HepG2 (cell line): Measurements from ENCODE around the gene COL25A1. TPM values are rescaled to one million over a fixed set of nuclear protein-coding genes. Genes with fewer than 3 reads are reported as not detected.

ENCODE experiments used
- ATAC-seq: fragments of 200-7000 bp; cut with Tn5 transposase; 3 replicates; pipeline ENCODE4 v1.9.1; 2020; ENCODE audit warnings: mild to moderate bottlenecking, moderate library complexity
- BruUV-seq: library from RNA; stranded (reverse); fragments of 400-500 nt; replicated peaks from 2 replicates; lab custom pipeline; 2021; lab: Mats Ljungman, UMichigan
- CTCF ChIA-PET: fragments of 300-600 bp; formaldehyde crosslinking; extraction: SDS; loops from one replicate; lab custom pipeline; 2021; ENCODE audit warnings: low total read pairs, inconsistent platforms, low intra/inter-chr PET ratio; lab: Yijun Ruan, JAX
- POLR2A ChIA-PET: fragments of 350-600 bp; sonication (Branson Sonifier 250); formaldehyde crosslinking; loops from one replicate; lab custom pipeline; 2020; ENCODE audit warnings: antibody characterized with exemption, inconsistent platforms; lab: Yijun Ruan, JAX
- DNase-seq: peaks from one replicate; pipeline ENCODE4 v3.0.0-alpha.2; 2015; ENCODE audit warnings: low spot score
- FAIRE-seq: peaks from 3 replicates; lab custom pipeline; 2011; peaks lifted over from hg19 to GRCh38; lab: Jason Lieb, UNC
- H2AFZ ChIP-seq: one replicate; pipeline ENCODE4 v1.6.1; 2011; ENCODE audit warnings: low read length, inconsistent platforms
- H3K27ac ChIP-seq: fragments of 300-600 bp; 3 replicates; pipeline ENCODE4 v1.8.0; 2011; ENCODE audit warnings: mixed run types, mild to moderate bottlenecking, mixed read lengths, low read length, inconsistent platforms; ENCODE audit not compliant: insufficient read depth; ENCODE audit errors: extremely low read length
- H3K27me3 ChIP-seq, 2 experiments: fragments of 200-600 bp in 1 of 2; 2 replicates in 1 of 2; 3 replicates in 1 of 2; pipeline versions ENCODE4 v1.6.0 to v1.8.0; 2011; ENCODE audit warnings: low read length in 2 of 2, mild to moderate bottlenecking in 2 of 2, moderate library complexity in 2 of 2, inconsistent platforms in 1 of 2; ENCODE audit not compliant: insufficient read depth in 2 of 2, control insufficient read depth in 1 of 2
- H3K36me3 ChIP-seq, 2 experiments: fragments of 200-600 bp in 1 of 2; replicated peaks in 1 of 2; 2 replicates in 1 of 2; 3 replicates in 1 of 2; pipeline versions ENCODE4 v1.5.1 to v1.8.0; 2011; ENCODE audit warnings: low read length in 2 of 2, inconsistent platforms in 1 of 2; ENCODE audit not compliant: insufficient read depth in 2 of 2, control insufficient read depth in 1 of 2
- H3K4me1 ChIP-seq: 2 replicates; pipeline ENCODE4 v1.5.1; 2012; ENCODE audit warnings: low read length, inconsistent platforms; ENCODE audit not compliant: insufficient read depth
- H3K4me2 ChIP-seq: 2 replicates; pipeline ENCODE4 v1.6.0; 2011; ENCODE audit warnings: low read depth, low read length, inconsistent platforms
- H3K4me3 ChIP-seq, 3 experiments: fragments of 200-600 bp in 1 of 3; sonication (generic), shearing (Covaris generic) in 1 of 3; replicated peaks in 1 of 3; 2 replicates each; pipeline ENCODE4 v1.5.1; 2011 to 2016; ENCODE audit warnings: low read length in 3 of 3, inconsistent platforms in 2 of 3, low read depth in 2 of 3, mild to moderate bottlenecking in 2 of 3, control low read depth in 1 of 3, mixed read lengths in 1 of 3; ENCODE audit not compliant: insufficient read depth in 1 of 3
- H3K79me2 ChIP-seq: one replicate; pipeline ENCODE4 v1.6.1; 2011; ENCODE audit warnings: low read length, inconsistent platforms; ENCODE audit not compliant: insufficient read depth
- H3K9ac ChIP-seq: 2 replicates; pipeline ENCODE4 v1.6.0; 2011; ENCODE audit warnings: mild to moderate bottlenecking, low read depth, low read length, inconsistent platforms; ENCODE audit not compliant: insufficient read depth
- H3K9me3 ChIP-seq: 2 replicates; pipeline ENCODE4 v1.5.1; 2012; ENCODE audit warnings: mild to moderate bottlenecking, low read length
- H4K20me1 ChIP-seq: 2 replicates; pipeline ENCODE4 v1.6.0; 2011; ENCODE audit warnings: inconsistent platforms, mild to moderate bottlenecking, low read length, moderate library complexity; ENCODE audit not compliant: insufficient read depth
- EEA1 ChIP-seq: sonication (generic); formaldehyde crosslinking; IDR thresholded peaks from 2 replicates; pipeline ENCODE4 v1.5.1; 2020; ENCODE audit warnings: mild to moderate bottlenecking, missing genetic modification reagents, borderline replicate concordance
- WGBS: methylation state at CpG from one replicate; pipeline ENCODE4 v1.1.6; 2017; ENCODE audit warnings: low lambda C conversion rate; 5-methylcytosine and 5-hydroxymethylcytosine counted together
- in situ Hi-C: cut with HindIII; loops from 2 replicates; pipeline ENCODE4 v1.10.0; 2017; ENCODE audit warnings: low pct_unique_long_range_greater_than_20kb; ENCODE audit not compliant: extremely low pct_ligation_motif_present
- intact Hi-C: fragments of 100-400 bp; cut with micrococcal nuclease; formaldehyde crosslinking; loops from one replicate; pipeline ENCODE4 v1.10.0; 2022; ENCODE audit not compliant: unreplicated experiment
- polyA plus RNA-seq, 8 experiments: library from polyadenylated mRNA; depleted of rRNA in 3 of 8; stranded (reverse) in 7 of 8; unstranded in 1 of 8; fragments of >200 nt; fragmentation: Illumina TruSeq in 4 of 8; extraction: Trizol in 4 of 8; gene quantifications; 2 replicates each; pipeline versions ENCODE4 v1.2.1 to v1.2.3, GENCODE V29; 2011 to 2016; ENCODE audit warnings: low read depth in 4 of 8, missing spikeins in 1 of 8, mixed read lengths in 1 of 8; ENCODE audit not compliant: insufficient read depth in 1 of 8
- total RNA-seq, 5 experiments: library from RNA; depleted of rRNA; stranded (reverse); fragments of >200 nt; fragmentation: Illumina TruSeq; extraction: Trizol; gene quantifications; 2 replicates each; pipeline ENCODE4 v1.2.3, GENCODE V29; 2016; ENCODE audit warnings: low read depth in 1 of 5
- TF ChIP-seq, protein P1 (sequence below): sonication (generic); formaldehyde crosslinking; conservative IDR thresholded peaks from 2 replicates; pipeline ENCODE4 v1.8.1; 2023; ENCODE audit warnings: missing genetic modification reagents
- TF ChIP-seq, protein P2 (sequence below): sonication (generic); formaldehyde crosslinking; IDR thresholded peaks from 2 replicates; pipeline ENCODE4 v1.4.0; 2020; ENCODE audit warnings: missing genetic modification reagents
- TF ChIP-seq, protein P3 (sequence below): sonication (generic); formaldehyde crosslinking; IDR thresholded peaks from 2 replicates; pipeline ENCODE4 v1.5.1; 2020; ENCODE audit warnings: mild to moderate bottlenecking, missing genetic modification reagents, borderline replicate concordance

COL25A1 gene
- total and polyA plus RNA-seq, 2 of the 13 experiments (the other 11 are each of a cell fraction or from before 2014, with no cell fraction given): not detected

DNA sequence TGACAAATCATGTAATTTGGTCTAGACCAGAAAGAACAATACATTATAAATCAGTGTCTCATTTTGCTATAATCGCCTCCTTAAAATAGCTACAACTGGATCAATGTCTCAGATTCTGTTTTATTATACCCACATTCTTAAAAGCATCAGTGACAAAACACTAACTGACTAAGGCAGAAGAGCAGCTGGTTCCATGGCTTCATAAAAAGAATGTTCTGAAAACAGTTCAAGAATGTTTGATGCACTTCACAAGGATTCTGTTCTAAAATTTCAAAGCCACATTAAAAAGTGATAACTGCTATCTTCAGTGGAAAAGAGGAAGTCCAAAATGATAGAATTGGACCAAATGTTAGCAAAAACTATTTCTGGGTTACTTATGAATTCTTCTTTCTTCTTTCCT, 69.8 kb downstream of the COL25A1 start:
- TF ChIP-seq, protein P1, sequence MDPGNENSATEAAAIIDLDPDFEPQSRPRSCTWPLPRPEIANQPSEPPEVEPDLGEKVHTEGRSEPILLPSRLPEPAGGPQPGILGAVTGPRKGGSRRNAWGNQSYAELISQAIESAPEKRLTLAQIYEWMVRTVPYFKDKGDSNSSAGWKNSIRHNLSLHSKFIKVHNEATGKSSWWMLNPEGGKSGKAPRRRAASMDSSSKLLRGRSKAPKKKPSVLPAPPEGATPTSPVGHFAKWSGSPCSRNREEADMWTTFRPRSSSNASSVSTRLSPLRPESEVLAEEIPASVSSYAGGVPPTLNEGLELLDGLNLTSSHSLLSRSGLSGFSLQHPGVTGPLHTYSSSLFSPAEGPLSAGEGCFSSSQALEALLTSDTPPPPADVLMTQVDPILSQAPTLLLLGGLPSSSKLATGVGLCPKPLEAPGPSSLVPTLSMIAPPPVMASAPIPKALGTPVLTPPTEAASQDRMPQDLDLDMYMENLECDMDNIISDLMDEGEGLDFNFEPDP (CRISPR knock-in tag): no peak
- TF ChIP-seq, protein P2, sequence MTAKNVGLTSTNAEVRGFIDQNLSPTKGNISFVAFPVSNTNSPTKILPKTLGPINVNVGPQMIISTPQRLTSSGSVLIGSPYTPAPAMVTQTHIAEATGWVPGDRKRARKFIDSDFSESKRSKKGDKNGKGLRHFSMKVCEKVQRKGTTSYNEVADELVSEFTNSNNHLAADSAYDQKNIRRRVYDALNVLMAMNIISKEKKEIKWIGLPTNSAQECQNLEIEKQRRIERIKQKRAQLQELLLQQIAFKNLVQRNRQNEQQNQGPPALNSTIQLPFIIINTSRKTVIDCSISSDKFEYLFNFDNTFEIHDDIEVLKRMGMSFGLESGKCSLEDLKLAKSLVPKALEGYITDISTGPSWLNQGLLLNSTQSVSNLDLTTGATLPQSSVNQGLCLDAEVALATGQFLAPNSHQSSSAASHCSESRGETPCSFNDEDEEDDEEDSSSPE (CRISPR knock-in tag): no peak
- TF ChIP-seq EEA1 (CRISPR knock-in tag): no peak
- TF ChIP-seq, protein P3, sequence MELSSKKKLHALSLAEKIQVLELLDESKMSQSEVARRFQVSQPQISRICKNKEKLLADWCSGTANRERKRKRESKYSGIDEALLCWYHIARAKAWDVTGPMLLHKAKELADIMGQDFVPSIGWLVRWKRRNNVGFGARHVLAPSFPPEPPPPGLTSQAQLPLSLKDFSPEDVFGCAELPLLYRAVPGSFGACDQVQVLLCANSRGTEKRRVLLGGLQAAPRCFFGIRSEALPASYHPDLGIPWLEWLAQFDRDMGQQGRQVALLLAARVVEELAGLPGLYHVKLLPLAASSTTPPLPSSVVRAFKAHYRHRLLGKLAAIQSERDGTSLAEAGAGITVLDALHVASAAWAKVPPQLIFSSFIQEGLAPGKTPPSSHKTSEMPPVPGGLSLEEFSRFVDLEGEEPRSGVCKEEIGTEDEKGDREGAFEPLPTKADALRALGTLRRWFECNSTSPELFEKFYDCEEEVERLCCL (CRISPR knock-in tag): no peak
- FAIRE-seq (no peak), ATAC-seq (no peak), DNase-seq (no peak)
- no peaks in the 10 kb centered on the region for H4K20me1 ChIP-seq
- H3K36me3 ChIP-seq: no peaks in the 10 kb centered on the region
- ChIA-PET POLR2A (no interaction called here), CTCF (no interaction called here)
- intact Hi-C loops: no loop called here
- no peak overlapping the region for H3K4me3 ChIP-seq
- 4% methylated on average over 1 of the region's 1 CpG for WGBS
- no peak overlapping the region for H3K9ac ChIP-seq
- in situ Hi-C loops: no loop called here
- BruUV-seq: no TSS peak
- H2AFZ ChIP-seq: no peak overlapping the region
- no peak overlapping the region for H3K4me2 ChIP-seq
- no peaks in the 10 kb centered on the region for H3K79me2 ChIP-seq
- no peak overlapping the region for H3K27ac ChIP-seq
- H3K27me3 ChIP-seq: no peaks in the 10 kb centered on the region; a peak in 1 of 5 replicates
- no peaks in the 10 kb centered on the region for H3K9me3 ChIP-seq
- H3K4me1 ChIP-seq: no peaks in the 10 kb centered on the region
